ENCODE data around the gene FSTL4.

DNA sequence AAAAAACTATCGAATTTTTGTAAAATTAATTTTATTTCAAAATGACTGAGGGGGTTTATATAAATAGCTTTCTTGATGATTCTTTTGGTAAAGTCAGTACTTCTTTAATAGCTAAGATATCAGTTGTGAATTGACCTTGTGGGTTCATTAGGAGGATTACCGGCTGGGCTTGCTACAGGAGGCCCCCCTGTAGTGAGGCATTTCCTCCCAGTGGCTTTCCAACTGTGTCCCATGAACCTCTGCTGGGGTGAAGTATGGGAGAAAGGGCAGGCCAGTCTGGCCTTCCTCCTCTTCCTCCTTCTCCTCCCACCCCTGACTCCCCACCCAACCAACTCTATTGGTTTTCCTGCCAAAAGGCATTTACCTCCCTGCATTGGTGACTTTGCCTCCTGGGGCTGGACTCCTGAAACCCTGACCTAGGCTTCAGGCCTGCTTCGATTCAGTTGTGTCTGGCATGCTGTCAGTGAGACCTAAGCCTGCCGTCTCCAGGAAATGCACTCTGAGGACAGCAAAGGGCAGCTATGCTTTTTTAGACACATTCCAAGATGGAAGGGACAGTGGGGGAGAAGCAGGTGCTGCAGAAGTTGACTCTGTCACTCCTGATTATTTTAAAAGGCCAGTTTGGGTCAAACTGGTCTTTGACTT, 415.8 kb downstream of the FSTL4 start:
- TF ChIP-seq CTCF (IDR thresholded peaks at IDR 0.05) (no peak), POLR2A (IDR thresholded peaks at IDR 0.05) (no peak)
